ENCODE data around the gene HDAC6.
"Not testable (repeated sequence)": the region's sequence is repeated elsewhere in the genome, so short reads cannot be mapped to it uniquely, and the experiment has no call there.

- TF ChIP-seq, protein P1, sequence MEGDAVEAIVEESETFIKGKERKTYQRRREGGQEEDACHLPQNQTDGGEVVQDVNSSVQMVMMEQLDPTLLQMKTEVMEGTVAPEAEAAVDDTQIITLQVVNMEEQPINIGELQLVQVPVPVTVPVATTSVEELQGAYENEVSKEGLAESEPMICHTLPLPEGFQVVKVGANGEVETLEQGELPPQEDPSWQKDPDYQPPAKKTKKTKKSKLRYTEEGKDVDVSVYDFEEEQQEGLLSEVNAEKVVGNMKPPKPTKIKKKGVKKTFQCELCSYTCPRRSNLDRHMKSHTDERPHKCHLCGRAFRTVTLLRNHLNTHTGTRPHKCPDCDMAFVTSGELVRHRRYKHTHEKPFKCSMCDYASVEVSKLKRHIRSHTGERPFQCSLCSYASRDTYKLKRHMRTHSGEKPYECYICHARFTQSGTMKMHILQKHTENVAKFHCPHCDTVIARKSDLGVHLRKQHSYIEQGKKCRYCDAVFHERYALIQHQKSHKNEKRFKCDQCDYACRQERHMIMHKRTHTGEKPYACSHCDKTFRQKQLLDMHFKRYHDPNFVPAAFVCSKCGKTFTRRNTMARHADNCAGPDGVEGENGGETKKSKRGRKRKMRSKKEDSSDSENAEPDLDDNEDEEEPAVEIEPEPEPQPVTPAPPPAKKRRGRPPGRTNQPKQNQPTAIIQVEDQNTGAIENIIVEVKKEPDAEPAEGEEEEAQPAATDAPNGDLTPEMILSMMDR (IDR thresholded peaks at IDR 0.05), result not testable (repeated sequence)
- TF ChIP-seq POLR2AphosphoS5, POLR2A (IDR thresholded peaks at IDR 0.05): not testable (repeated sequence)
These were observed 70.2 kb downstream of the HDAC6 start for GRCh38 chrX:48872017-48872416.
